Skin epidermis (tissue), 12 donors: Measurements from ENCODE around the gene PEMT.

Experiments
- H3K27ac ChIP-seq, 21 experiments: fragments of 200-600 bp; sonication (generic) in 11 of 21; one replicate each; pipeline ENCODE4 v1.5.0; 2020; ENCODE audit warnings: mild to moderate bottlenecking in 3 of 21, inconsistent platforms in 2 of 21, moderate library complexity in 2 of 21
- H3K4me3 ChIP-seq, 7 experiments: fragments of 200-600 bp; sonication (generic) in 2 of 7; one replicate each; pipeline ENCODE4 v1.5.0; 2020; ENCODE audit warnings: inconsistent platforms in 2 of 7, mild to moderate bottlenecking in 2 of 7, moderate library complexity in 1 of 7

The PEMT gene

GRCh38 chr17:17559164-17559563, 32.3 kb downstream of the PEMT start:
- Histone ChIP-seq H3K27ac (no peak overlapping the region), H3K4me3 (no peak overlapping the region)

- H3K27ac ChIP-seq: no peak overlapping the region
- H3K4me3 ChIP-seq: no peak overlapping the region
Observed at GRCh38 chr17:17558431-17558830, 33.1 kb downstream of the PEMT start.

GRCh38 chr17:17557796-17558195, 33.7 kb downstream of the PEMT start:
- Histone ChIP-seq H3K27ac (no peak overlapping the region), H3K4me3 (no peak overlapping the region)

- no peak overlapping the region for H3K27ac ChIP-seq
- no peak overlapping the region for H3K4me3 ChIP-seq
Observed at GRCh38 chr17:17556671-17557070, 34.8 kb downstream of the PEMT start.

- Histone ChIP-seq H3K4me3 (no peak overlapping the region), H3K27ac (no peak overlapping the region)
Observed at GRCh38 chr17:17555906-17556305, 35.6 kb downstream of the PEMT start.

- Histone ChIP-seq H3K4me3 (no peak overlapping the region), H3K27ac (no peak overlapping the region)
Observed at GRCh38 chr17:17555151-17555550, 36.4 kb downstream of the PEMT start.

- no peak overlapping the region for H3K4me3 ChIP-seq
Observed at GRCh38 chr17:17554266-17554665, 37.2 kb downstream of the PEMT start.

GRCh38 chr17:17553217-17554195, 38.0 kb downstream of the PEMT start:
- Histone ChIP-seq H3K27ac (no peak overlapping the region), H3K4me3 (no peak overlapping the region)

More at GRCh38 chr17:17554266-17554665, 37.2 kb downstream of the PEMT start:
- H3K27ac ChIP-seq: no peak overlapping the region

GRCh38 chr17:17552351-17553216, 38.9 kb downstream of the PEMT start:
- Histone ChIP-seq H3K27ac (no peak overlapping the region), H3K4me3 (no peak overlapping the region)

- Histone ChIP-seq H3K4me3 (no peak overlapping the region), H3K27ac (peak overlapping the region in 1 of 21 experiments; percentile 41)
Observed at GRCh38 chr17:17551361-17551760, 40.1 kb downstream of the PEMT start.

- no peak overlapping the region for H3K4me3 ChIP-seq
- no peak overlapping the region for H3K27ac ChIP-seq
Observed at GRCh38 chr17:17549732-17550366, 41.7 kb downstream of the PEMT start.

- Histone ChIP-seq H3K4me3 (no peak overlapping the region), H3K27ac (no peak overlapping the region)
Observed at GRCh38 chr17:17548044-17548443, 43.5 kb downstream of the PEMT start.

GRCh38 chr17:17547210-17547764, 44.2 kb downstream of the PEMT start:
- H3K4me3 ChIP-seq: no peak overlapping the region
- H3K27ac ChIP-seq: peak overlapping the region in 1 of 21 experiments; percentile 1

- H3K27ac ChIP-seq: peak overlapping the region in 1 of 21 experiments; percentile 21
- no peak overlapping the region for H3K4me3 ChIP-seq
Observed at GRCh38 chr17:17546399-17547185, 44.9 kb downstream of the PEMT start.

- Histone ChIP-seq H3K4me3 (no peak overlapping the region), H3K27ac (peak overlapping the region in 1 of 21 experiments; percentile 21)
Observed at GRCh38 chr17:17545984-17546383, 45.5 kb downstream of the PEMT start.

GRCh38 chr17:17545031-17545820, 46.3 kb downstream of the PEMT start:
- no peak overlapping the region for H3K4me3 ChIP-seq
- H3K27ac ChIP-seq: no peak overlapping the region

GRCh38 chr17:17542906-17543635, 48.4 kb downstream of the PEMT start:
- H3K27ac ChIP-seq: no peak overlapping the region
- H3K4me3 ChIP-seq: no peak overlapping the region

- peak overlapping the region in 1 of 21 experiments; percentile 83 for H3K27ac ChIP-seq
Observed at GRCh38 chr17:17541640-17542001, 49.9 kb downstream of the PEMT start.

More at GRCh38 chr17:17541640-17542001, 49.9 kb downstream of the PEMT start:
- no peak overlapping the region for H3K4me3 ChIP-seq
